HG03108 (cell line): ENCODE data around the gene ATP10A.
"Not testable (repeated sequence)": the region's sequence is repeated elsewhere in the genome, so short reads cannot be mapped to it uniquely, and the experiment has no call there.

Experiments used
- ATAC-seq: cut with Tn5 transposase; IDR thresholded peaks from one replicate; pipeline ENCODE4 v1.9.1; 2021; ENCODE audit warnings: moderate library complexity; ENCODE audit not compliant: unreplicated experiment

Gene ATP10A

GRCh38 chr15:25883463-25884259 lies 20.5 kb upstream of the ATP10A start:
- no peak for ATAC-seq

GRCh38 chr15:25882466-25882865 lies 19.3 kb upstream of the ATP10A start:
- no peak for ATAC-seq

GRCh38 chr15:25880877-25881276 lies 17.8 kb upstream of the ATP10A start:
- ATAC-seq, result not testable (repeated sequence)

GRCh38 chr15:25880411-25880810 lies 17.3 kb upstream of the ATP10A start:
- ATAC-seq, result no peak

- ATAC-seq, result no peak
These were observed 16.3 kb upstream of the ATP10A start for GRCh38 chr15:25879438-25879837.

- no peak for ATAC-seq
These were observed 14.6 kb upstream of the ATP10A start for GRCh38 chr15:25877681-25878080.

- no peak for ATAC-seq
These were observed 13.4 kb upstream of the ATP10A start for GRCh38 chr15:25876231-25877140.

GRCh38 chr15:25875566-25875965 lies 12.4 kb upstream of the ATP10A start:
- ATAC-seq, result no peak

GRCh38 chr15:25874379-25874778 lies 11.3 kb upstream of the ATP10A start:
- ATAC-seq, result no peak

GRCh38 chr15:25871403-25871802 lies 8.3 kb upstream of the ATP10A start:
- no peak for ATAC-seq

- no peak for ATAC-seq
These were observed 7.8 kb upstream of the ATP10A start for GRCh38 chr15:25870938-25871337.

- ATAC-seq, result no peak
These were observed 6.6 kb upstream of the ATP10A start for GRCh38 chr15:25869701-25870100.

GRCh38 chr15:25866874-25867273 lies 3.7 kb upstream of the ATP10A start:
- ATAC-seq, result no peak

GRCh38 chr15:25866251-25866650 lies 3.1 kb upstream of the ATP10A start:
- no peak for ATAC-seq

- ATAC-seq, result no peak
These were observed 1.8 kb upstream of the ATP10A start for GRCh38 chr15:25864966-25865365.

GRCh38 chr15:25863968-25864580 lies 947 bp upstream of the ATP10A start:
- no peak for ATAC-seq

- ATAC-seq, result no peak
These were observed 536 bp downstream of the ATP10A start for GRCh38 chr15:25862472-25863110.

- no peak for ATAC-seq
These were observed 1.1 kb downstream of the ATP10A start for GRCh38 chr15:25862071-25862471.

GRCh38 chr15:25860885-25861866 lies 2.0 kb downstream of the ATP10A start:
- ATAC-seq, result no peak
